ENCODE measurements around the gene DOCK9.

The DOCK9 gene

DNA sequence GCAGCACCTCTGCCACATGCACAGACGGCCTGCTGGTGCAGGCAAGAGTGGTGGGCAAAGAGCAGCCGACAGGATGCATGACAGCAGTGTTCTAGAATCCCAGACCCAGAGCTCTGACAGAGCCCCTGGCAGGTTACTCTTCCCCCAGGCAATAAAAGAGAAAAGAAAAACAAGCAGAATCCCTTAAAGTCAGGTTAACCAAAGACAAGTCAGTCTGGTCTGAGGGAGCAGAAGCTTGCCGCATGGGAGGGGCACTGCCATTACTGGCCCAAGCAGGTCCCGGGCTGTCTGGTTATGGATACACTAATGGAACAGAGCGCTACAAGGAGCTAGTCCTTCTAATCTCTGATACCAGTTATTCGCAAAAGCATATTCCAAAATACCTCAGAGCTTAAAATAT is 36.1 kb upstream of the DOCK9 start:
- TF ChIP-seq, protein P1, sequence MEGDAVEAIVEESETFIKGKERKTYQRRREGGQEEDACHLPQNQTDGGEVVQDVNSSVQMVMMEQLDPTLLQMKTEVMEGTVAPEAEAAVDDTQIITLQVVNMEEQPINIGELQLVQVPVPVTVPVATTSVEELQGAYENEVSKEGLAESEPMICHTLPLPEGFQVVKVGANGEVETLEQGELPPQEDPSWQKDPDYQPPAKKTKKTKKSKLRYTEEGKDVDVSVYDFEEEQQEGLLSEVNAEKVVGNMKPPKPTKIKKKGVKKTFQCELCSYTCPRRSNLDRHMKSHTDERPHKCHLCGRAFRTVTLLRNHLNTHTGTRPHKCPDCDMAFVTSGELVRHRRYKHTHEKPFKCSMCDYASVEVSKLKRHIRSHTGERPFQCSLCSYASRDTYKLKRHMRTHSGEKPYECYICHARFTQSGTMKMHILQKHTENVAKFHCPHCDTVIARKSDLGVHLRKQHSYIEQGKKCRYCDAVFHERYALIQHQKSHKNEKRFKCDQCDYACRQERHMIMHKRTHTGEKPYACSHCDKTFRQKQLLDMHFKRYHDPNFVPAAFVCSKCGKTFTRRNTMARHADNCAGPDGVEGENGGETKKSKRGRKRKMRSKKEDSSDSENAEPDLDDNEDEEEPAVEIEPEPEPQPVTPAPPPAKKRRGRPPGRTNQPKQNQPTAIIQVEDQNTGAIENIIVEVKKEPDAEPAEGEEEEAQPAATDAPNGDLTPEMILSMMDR (IDR thresholded peaks at IDR 0.05; ENCODE audit: extremely low read depth, missing control alignments): no peak

GRCh38 chr13:99012539-99012938 is 34.7 kb upstream of the DOCK9 start:
- no peak for DNase-seq (ENCODE audit: low spot score)
- TF ChIP-seq, protein P1 (IDR thresholded peaks at IDR 0.05; ENCODE audit: extremely low read depth, missing control alignments): no peak

More for the DNA sequence above, 36.1 kb upstream of the DOCK9 start:
- DNase-seq (ENCODE audit: low spot score): no peak

- DNase-seq (ENCODE audit: low spot score): no peak
- TF ChIP-seq, protein P1 (IDR thresholded peaks at IDR 0.05; ENCODE audit: extremely low read depth, missing control alignments): no peak
Observed at GRCh38 chr13:99009987-99010551, 32.2 kb upstream of the DOCK9 start.

- TF ChIP-seq, protein P1 (IDR thresholded peaks at IDR 0.05; ENCODE audit: extremely low read depth, missing control alignments): no peak
Observed at GRCh38 chr13:99008577-99008976, 30.7 kb upstream of the DOCK9 start.

GRCh38 chr13:99007414-99007986 is 29.6 kb upstream of the DOCK9 start:
- no peak for DNase-seq (ENCODE audit: low spot score)
- TF ChIP-seq, protein P1 (IDR thresholded peaks at IDR 0.05; ENCODE audit: extremely low read depth, missing control alignments): no peak

More at GRCh38 chr13:99008577-99008976, 30.7 kb upstream of the DOCK9 start:
- no peak for DNase-seq (ENCODE audit: low spot score)

- TF ChIP-seq, protein P1 (IDR thresholded peaks at IDR 0.05; ENCODE audit: extremely low read depth, missing control alignments): no peak
- DNase-seq (ENCODE audit: low spot score): no peak
Observed at GRCh38 chr13:99005609-99006008, 27.7 kb upstream of the DOCK9 start.

- TF ChIP-seq, protein P1 (IDR thresholded peaks at IDR 0.05; ENCODE audit: extremely low read depth, missing control alignments): no peak
- DNase-seq (ENCODE audit: low spot score): no peak
Observed at GRCh38 chr13:99004978-99005377, 27.1 kb upstream of the DOCK9 start.
